HG02840 (cell line): ENCODE results near the gene TRIM14.
"Not testable (repeated sequence)": the region's sequence is repeated elsewhere in the genome, so short reads cannot be mapped to it uniquely, and the experiment has no call there.

Experiments
- ATAC-seq: cut with Tn5 transposase; IDR thresholded peaks from one replicate; pipeline ENCODE4 v1.9.1; 2021; ENCODE audit warnings: mild to moderate bottlenecking, moderate library complexity, moderate number of reproducible peaks; ENCODE audit not compliant: unreplicated experiment, low FRiP score

TRIM14 gene

DNA sequence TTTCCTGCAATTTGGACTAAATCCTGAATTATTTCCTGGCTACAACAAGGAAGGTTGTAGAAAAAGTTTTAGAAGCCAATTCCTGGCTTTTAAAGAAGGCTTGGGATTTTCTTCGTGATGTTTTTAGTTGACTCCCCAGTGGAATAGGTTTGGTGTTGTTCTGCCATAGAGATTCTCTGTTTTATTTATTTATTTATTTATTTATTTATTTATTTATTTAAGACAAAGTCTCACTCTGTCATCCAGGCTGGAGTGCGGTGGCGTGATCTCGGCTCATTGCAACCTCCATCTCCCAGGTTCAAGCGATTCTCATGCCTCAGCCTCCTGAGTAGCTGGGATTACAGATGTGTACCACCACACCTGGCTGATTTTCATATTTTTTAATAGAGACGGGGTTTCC lies 1.9 kb downstream of the TRIM14 start:
- not testable (repeated sequence) for ATAC-seq

DNA sequence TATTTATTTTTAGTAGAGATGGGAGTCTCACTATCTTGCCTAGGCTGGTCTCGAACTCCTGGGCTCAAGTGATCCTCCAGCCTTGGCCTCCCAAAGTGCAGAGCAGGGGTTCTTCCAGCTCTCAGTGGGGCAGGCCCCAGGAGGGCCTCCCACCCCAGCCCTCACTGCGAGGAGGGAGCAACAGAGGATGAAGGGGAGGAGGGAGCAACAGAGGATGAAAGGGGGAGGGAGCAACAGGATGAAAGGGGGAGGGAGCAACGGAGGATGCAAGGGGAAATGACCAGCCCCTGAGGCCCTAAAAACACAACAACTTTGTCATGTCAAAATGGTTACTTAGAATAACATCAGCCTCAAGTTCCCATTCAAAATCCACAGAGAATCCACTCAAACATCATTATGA lies 10.0 kb downstream of the TRIM14 start:
- peak; percentile 13 for ATAC-seq

GRCh38 chr9:98108531-98109031 lies 10.4 kb downstream of the TRIM14 start:
- peak; percentile 56 for ATAC-seq

DNA sequence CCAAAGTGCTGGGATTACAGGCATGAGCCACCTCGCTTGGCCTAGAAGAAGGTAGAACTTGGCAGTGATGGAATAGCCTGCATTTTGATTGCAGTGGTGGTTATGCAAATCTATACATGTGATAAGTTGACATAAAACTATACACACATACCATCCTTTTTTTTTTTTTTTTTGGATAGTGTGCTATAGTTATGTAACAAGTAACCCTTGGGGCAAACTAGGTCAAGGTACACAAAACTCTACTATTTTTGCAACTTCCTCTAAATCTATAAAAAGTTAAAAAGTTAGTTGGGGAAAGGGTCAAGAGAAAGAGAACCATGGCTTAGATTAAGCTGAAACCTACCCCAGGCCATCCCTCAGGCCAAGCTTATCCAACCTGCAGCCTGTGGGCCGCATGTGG lies 11.1 kb downstream of the TRIM14 start:
- peak; percentile 28 for ATAC-seq

- ATAC-seq, result no peak
Observed at GRCh38 chr9:98105006-98105405, 14.0 kb downstream of the TRIM14 start.

DNA sequence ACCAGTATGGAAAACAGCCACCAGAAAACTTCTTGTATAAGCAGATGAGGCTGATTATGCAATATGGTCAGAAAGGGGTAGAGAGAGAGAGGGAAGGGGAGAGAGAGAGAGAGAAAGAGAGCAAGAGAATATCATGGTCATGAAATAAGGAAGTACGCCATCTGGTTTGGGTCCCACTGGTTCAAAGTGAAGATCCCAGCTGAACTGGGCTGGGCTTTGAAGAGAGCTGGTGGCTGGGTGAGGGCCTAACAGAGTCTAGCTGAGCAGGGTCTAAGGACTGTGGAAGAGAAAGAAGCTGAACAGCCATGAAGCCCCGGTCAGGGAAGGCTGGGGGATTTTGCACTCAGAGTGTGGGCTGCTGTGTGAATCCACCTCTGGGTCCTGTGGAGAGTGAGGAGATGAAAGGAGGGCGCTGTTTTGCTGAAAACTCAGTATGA lies 14.6 kb downstream of the TRIM14 start:
- no peak for ATAC-seq

- ATAC-seq, result peak; percentile 93
Observed at GRCh38 chr9:98101868-98102273, 17.2 kb downstream of the TRIM14 start.

- no peak for ATAC-seq
Observed at GRCh38 chr9:98101416-98101815, 17.6 kb downstream of the TRIM14 start.

- no peak for ATAC-seq
Observed at GRCh38 chr9:98100456-98100855, 18.6 kb downstream of the TRIM14 start.

DNA sequence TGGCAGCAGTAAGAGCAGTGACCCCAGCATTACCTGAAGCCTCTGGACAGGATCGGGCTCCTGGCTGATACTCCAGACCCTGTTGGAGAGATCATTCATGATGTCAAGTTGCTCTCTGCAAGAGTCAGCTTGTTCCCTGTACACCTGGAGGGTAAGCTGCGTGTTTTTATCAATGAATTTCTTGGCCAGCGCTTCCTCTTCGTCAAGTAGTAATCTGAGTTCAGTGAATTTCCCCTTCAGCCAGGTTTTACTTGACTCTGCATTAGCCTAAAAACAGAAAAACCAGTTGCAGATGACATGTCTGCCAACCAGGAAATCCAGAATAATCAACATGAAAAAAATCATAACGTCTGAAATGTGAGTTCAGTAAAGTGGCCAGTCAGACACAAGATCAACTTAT lies 19.1 kb downstream of the TRIM14 start:
- no peak for ATAC-seq

GRCh38 chr9:98099346-98099745 lies 19.7 kb downstream of the TRIM14 start:
- ATAC-seq, result no peak

- no peak for ATAC-seq
Observed at GRCh38 chr9:98097836-98098235, 21.2 kb downstream of the TRIM14 start.

- ATAC-seq, result no peak
Observed at GRCh38 chr9:98096091-98096490, 22.9 kb downstream of the TRIM14 start.

GRCh38 chr9:98095401-98095800 lies 23.6 kb downstream of the TRIM14 start:
- ATAC-seq, result no peak

- ATAC-seq, result no peak
Observed at GRCh38 chr9:98094851-98095250, 24.2 kb downstream of the TRIM14 start.

DNA sequence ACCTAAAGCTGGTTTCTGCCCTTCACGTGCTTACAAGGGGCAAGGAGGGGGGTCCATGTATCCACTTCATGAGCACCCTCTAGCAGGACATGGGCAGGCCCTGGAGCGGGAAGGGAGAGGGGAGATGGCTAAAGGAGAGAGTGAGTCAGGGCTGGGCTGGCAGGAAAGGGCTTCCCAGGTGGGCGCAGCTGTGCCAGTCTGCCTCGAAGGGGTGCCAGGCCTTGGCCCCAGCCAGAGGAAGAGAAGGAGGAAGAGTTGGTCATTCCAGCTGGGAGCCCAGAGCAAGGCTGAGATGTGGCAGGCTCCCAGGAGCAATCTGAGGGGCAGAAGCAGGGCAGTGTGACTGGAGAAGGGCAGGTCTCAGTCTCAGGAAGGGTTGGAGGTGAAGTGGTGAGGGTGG lies 24.7 kb downstream of the TRIM14 start:
- ATAC-seq, result no peak

DNA sequence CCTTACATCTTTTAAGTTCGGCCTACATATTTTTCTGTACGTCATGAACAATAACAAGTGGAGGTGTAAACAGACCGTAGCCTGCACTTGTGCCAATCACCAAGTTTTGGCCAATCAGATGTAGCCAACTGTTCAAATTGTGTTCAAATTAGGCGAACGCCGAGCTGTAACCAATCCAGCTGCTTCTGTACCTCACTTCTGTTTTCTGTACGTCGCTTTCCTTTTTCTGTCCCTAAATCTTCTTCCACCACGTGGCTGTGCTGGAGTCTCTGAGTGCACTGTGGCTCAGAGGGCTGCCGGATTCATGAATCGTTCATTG lies 26.4 kb downstream of the TRIM14 start:
- ATAC-seq, result no peak

GRCh38 chr9:98091735-98092612 lies 27.0 kb downstream of the TRIM14 start:
- ATAC-seq, result no peak

GRCh38 chr9:98090674-98091073 lies 28.3 kb downstream of the TRIM14 start:
- not testable (repeated sequence) for ATAC-seq

GRCh38 chr9:98087420-98088354 lies 31.3 kb downstream of the TRIM14 start:
- ATAC-seq, result no peak

DNA sequence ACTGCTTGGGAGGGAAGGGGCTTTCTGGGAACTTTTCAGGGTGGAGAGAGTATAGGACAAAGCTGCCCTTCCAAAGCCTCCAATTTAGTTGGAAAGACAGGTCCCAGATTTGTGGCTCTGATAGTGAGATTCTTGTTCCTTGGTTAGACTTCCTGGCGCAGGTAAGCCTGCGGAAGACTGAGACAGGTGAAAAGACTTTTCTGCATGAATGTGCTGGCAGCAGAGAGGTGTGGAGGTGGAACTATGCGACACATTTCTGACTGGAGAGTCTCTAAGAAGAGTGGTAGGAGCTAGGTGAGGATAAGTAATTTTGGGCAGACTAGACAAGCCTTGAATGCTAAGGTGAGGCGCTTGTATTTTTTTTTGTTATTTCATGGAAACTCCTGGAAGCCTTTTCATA lies 32.6 kb downstream of the TRIM14 start:
- ATAC-seq, result no peak
